Parathyroid adenoma (tissue), 2 donors: ENCODE results near the gene RUNX2.

Experiments
- H2AFZ ChIP-seq: fragments of 300-600 bp; sonication (generic); one replicate; pipeline ENCODE4 v1.7.0; 2017; ENCODE audit warnings: antibody characterized with exemption, mild to moderate bottlenecking
- H3K27ac ChIP-seq: fragments of 300-600 bp; sonication (generic); one replicate; pipeline ENCODE4 v1.7.0; 2017
- H3K27me3 ChIP-seq: fragments of 300-600 bp; sonication (generic); one replicate; pipeline ENCODE4 v1.7.0; 2017; ENCODE audit warnings: low read length; ENCODE audit not compliant: control insufficient read depth, insufficient read depth
- H3K36me3 ChIP-seq: fragments of 300-600 bp; sonication (generic); one replicate; pipeline ENCODE4 v1.7.0; 2017; ENCODE audit warnings: low read length; ENCODE audit not compliant: control insufficient read depth, insufficient read depth
- H3K4me1 ChIP-seq: fragments of 300-600 bp; sonication (generic); one replicate; pipeline ENCODE4 v1.7.0; 2017; ENCODE audit warnings: control low read depth
- H3K4me2 ChIP-seq: fragments of 300-600 bp; sonication (generic); one replicate; pipeline ENCODE4 v1.7.0; 2017; ENCODE audit warnings: low read length
- H3K4me3 ChIP-seq: fragments of 300-600 bp; sonication (generic); one replicate; pipeline ENCODE4 v1.7.0; 2017; ENCODE audit warnings: low read depth, low read length
- H3K79me2 ChIP-seq: fragments of 300-600 bp; sonication (generic); one replicate; pipeline ENCODE4 v1.7.0; 2017; ENCODE audit warnings: control low read depth
- H3K9ac ChIP-seq: fragments of 300-600 bp; sonication (generic); one replicate; pipeline ENCODE4 v1.7.0; 2017; ENCODE audit warnings: mild to moderate bottlenecking
- H3K9me3 ChIP-seq: fragments of 300-600 bp; sonication (generic); one replicate; pipeline ENCODE4 v1.7.0; 2017; ENCODE audit warnings: low read length; ENCODE audit not compliant: control insufficient read depth
- TF ChIP-seq, protein P1 (sequence below): fragments of 300-600 bp; sonication (generic); IDR thresholded peaks from one replicate; pipeline ENCODE4 v1.7.0; 2017; ENCODE audit warnings: antibody characterized with exemption, mild to moderate bottlenecking
- donor health status: primary hyperparathyroidism.

The RUNX2 gene

DNA sequence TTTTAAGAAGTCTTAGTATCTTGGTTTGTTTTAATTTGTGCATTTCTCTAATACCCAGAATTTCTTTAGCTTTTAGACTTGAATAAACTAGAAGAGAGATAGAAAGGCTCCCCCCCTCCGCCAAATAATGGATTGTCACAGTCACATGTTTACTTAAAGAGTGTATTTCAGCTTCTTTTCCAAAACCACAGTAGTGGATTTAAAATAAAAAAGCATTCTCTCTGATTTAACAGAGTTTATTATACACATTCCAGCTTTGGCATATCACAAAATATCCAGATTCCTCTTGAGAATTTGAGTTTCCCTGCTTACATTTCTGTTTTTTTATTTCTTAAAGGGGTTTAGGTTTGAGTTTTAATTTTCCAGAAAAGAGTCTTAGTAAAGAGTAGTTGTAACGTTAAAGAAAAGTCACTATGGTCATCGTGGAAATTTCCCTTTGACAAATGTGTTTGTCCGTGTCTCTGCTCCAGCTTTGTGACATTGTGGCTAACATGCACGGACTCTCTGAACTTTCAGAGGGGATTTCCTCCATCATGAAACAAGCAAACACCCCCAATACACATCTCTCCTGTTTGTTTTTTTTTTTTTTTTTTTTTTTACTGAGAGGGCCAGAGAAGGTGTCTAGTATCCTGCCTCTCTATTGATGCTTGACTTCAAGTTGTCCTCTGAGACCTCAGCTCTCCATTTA is 163.1 kb downstream of the RUNX2 start:
- Histone ChIP-seq H3K9ac (no peak overlapping the region), H3K4me1 (no peaks in the 10 kb centered on the region), H3K36me3 (no peaks in the 10 kb centered on the region), H3K4me2 (no peak overlapping the region), H3K27ac (no peak overlapping the region), H2AFZ (no peak overlapping the region), H3K9me3 (no peaks in the 10 kb centered on the region), H3K27me3 (no peaks in the 10 kb centered on the region), H3K4me3 (no peak overlapping the region), H3K79me2 (no peaks in the 10 kb centered on the region)
- TF ChIP-seq, protein P1, sequence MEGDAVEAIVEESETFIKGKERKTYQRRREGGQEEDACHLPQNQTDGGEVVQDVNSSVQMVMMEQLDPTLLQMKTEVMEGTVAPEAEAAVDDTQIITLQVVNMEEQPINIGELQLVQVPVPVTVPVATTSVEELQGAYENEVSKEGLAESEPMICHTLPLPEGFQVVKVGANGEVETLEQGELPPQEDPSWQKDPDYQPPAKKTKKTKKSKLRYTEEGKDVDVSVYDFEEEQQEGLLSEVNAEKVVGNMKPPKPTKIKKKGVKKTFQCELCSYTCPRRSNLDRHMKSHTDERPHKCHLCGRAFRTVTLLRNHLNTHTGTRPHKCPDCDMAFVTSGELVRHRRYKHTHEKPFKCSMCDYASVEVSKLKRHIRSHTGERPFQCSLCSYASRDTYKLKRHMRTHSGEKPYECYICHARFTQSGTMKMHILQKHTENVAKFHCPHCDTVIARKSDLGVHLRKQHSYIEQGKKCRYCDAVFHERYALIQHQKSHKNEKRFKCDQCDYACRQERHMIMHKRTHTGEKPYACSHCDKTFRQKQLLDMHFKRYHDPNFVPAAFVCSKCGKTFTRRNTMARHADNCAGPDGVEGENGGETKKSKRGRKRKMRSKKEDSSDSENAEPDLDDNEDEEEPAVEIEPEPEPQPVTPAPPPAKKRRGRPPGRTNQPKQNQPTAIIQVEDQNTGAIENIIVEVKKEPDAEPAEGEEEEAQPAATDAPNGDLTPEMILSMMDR, result no peak

DNA sequence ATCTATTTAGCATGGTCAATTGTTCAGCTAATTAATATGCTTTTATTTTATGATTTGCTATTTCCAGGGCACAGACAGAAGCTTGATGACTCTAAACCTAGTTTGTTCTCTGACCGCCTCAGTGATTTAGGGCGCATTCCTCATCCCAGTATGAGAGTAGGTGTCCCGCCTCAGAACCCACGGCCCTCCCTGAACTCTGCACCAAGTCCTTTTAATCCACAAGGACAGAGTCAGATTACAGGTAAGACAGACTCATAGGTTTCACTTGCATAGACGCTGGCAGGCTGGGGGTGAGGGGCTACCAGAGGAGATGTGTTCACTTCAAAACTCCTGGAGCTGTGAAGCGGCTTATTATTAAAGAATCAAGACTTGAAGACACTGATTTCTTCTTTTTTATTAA is 163.7 kb downstream of the RUNX2 start:
- Histone ChIP-seq H3K9me3 (no peaks in the 10 kb centered on the region), H3K4me3 (no peak overlapping the region), H3K4me1 (no peaks in the 10 kb centered on the region), H3K36me3 (no peaks in the 10 kb centered on the region), H3K79me2 (no peaks in the 10 kb centered on the region), H2AFZ (no peak overlapping the region), H3K9ac (no peak overlapping the region), H3K4me2 (no peak overlapping the region), H3K27ac (no peak overlapping the region), H3K27me3 (no peaks in the 10 kb centered on the region)
- TF ChIP-seq, protein P1, result no peak

DNA sequence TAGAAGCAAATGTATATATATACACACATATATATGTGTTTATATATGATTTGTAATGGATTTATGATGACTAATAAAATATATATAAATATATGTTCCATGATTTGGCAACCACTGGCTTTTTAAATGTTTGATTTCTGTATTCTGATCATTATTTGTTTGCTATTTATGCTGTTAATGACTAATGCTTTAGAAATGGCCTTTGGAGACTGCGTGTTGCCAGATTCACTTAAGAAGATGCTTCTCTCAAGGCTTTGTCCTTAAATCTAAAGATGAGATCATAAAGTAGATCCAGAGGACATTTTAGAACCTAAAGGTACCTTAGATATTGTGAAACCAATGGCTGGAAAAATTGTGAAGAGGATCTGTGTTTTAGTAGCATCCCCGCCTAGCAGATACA is 165.6 kb downstream of the RUNX2 start:
- TF ChIP-seq, protein P1, result no peak
- no peak overlapping the region for H3K4me3 ChIP-seq
- no peaks in the 10 kb centered on the region for H3K79me2 ChIP-seq
- no peaks in the 10 kb centered on the region for H3K9me3 ChIP-seq
- no peak overlapping the region for H3K27ac ChIP-seq
- no peak overlapping the region for H2AFZ ChIP-seq
- H3K9ac ChIP-seq, result no peak overlapping the region
- H3K4me2 ChIP-seq, result no peak overlapping the region
- H3K36me3 ChIP-seq, result no peaks in the 10 kb centered on the region
- no peaks in the 10 kb centered on the region for H3K27me3 ChIP-seq
- H3K4me1 ChIP-seq, result no peaks in the 10 kb centered on the region

DNA sequence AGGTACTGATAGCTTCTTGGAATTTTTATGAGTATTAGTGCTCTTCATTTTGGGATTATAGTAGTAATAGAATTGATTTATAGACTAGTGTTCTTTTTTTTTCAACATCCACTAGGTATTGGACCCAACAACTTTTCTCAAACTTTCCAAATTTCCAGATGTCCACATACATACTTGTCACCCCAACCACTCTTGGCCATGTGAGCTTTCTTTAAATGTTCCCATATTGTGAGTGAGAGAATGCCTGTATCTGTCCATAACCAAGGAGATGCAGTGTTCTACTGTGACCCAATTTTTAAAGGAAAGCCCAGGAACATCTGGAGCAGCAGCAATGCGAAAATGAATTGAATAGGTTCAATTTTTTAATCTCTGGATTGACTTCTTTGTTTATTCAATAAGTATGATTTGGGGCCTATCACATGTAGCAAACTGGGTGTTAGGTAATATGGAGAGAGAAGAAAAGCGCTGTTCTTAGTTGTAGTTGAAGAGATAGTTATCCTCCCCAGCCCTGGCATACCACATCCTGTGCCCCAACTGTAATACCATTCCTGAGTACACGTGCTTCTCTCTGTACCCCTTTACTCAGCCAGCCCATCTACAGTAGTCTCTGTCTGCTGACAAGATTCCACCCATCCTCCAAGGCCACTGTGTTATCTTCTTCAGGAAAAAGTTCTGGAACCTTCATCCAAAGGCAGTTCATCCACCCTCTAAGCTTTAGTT is 166.4 kb downstream of the RUNX2 start:
- no peaks in the 10 kb centered on the region for H3K9me3 ChIP-seq
- H3K4me2 ChIP-seq, result no peak overlapping the region
- H2AFZ ChIP-seq, result no peak overlapping the region
- H3K4me3 ChIP-seq, result no peak overlapping the region
- H3K27ac ChIP-seq, result no peak overlapping the region
- H3K36me3 ChIP-seq, result no peaks in the 10 kb centered on the region
- no peaks in the 10 kb centered on the region for H3K79me2 ChIP-seq
- H3K9ac ChIP-seq, result no peak overlapping the region
- no peaks in the 10 kb centered on the region for H3K27me3 ChIP-seq
- H3K4me1 ChIP-seq, result no peaks in the 10 kb centered on the region
- TF ChIP-seq, protein P1, result no peak
